Activated T-cell treated with anti-CD3 and anti-CD28 coated beads, Interleukin-2, amount 50 U/mL, for 48 hours (primary cell): ENCODE measurements around the gene SH3BP4.

Experiments
- DNase-seq, 2 experiments: peaks; one replicate each; pipeline ENCODE4 v3.0.0-alpha.2; 2020

Gene SH3BP4

DNA sequence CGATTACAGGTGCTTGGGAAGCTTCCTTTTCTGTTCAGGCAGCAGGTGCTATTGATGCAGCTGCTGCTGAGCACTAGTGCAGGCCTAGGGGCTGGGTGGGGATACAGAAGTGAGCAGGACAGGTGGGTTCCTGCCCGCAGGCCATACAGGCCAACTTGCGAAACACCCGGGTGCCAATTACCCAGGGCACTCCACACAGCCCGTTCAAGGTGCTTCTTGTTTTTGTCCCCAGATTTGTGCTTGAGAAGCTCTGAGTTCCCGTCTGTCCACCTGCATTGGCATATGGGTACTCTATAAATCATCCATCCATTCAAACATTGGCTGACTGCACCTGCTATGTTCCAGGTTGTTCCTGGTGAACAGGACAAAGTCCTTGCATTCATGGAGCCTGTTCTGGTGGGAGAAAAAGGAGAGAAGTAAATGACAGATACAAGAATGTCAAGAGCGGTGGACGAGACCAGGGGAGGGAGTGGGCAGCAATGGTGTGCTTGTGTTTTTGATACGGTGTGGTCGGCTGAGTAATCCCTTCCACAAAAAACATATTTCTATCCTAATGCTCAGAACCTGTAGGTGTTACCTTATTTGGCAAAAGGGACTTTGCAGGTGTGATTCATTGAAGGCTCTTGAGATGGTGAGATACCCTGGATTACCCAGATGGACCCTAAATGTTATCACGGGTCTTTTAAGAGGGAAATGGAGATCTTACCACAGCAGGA lies 31.4 kb downstream of the SH3BP4 start:
- DNase-seq, result no peak

DNA sequence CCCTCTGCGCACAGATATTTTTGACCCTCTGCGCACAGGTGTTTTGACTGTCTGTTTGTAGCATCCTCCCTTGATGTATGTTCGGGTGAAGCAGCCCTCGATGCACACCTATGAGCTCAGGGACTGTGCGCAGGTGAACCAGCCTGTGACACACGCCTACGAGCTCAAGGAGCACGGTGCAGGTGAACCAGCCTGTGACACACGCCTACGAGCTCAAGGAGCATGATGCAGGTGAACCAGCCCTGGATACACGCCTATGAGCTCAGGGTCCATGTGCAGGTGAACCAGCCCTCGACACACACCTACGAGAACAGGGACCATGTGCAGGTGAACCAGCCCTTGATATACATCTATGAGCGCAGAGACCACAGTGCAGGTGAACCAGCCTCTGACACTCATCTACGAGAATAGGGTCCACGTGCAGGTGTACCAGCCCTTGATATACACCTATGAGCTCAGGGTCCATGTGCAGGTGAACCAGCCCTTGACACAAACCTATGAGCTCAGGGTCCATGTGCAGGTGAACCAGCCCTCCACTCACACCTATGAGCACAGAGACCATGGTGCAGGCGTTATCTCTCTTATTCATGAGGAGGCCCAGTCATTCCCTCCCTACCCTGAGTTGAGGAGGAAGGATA lies 33.9 kb downstream of the SH3BP4 start:
- DNase-seq, result no peak

DNA sequence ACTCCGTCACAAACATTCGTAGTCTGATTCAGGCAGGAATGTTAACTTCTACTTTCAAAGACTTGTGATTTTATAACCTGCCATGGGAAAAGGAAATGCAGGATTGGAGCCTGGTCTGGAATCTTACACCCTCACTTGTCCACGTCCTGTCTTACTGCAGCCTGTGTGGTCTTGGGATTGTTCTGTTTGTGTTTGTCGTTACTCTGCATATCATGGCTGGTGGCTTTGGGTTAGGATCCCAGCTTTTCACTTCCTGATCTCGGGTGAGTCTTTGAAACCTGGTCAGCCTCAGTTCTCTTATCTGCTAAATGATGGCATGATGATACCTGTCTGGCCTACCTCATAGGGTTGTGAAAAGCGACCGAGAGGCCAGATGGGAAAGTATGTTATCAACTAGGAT lies 34.6 kb downstream of the SH3BP4 start:
- no peak for DNase-seq

DNA sequence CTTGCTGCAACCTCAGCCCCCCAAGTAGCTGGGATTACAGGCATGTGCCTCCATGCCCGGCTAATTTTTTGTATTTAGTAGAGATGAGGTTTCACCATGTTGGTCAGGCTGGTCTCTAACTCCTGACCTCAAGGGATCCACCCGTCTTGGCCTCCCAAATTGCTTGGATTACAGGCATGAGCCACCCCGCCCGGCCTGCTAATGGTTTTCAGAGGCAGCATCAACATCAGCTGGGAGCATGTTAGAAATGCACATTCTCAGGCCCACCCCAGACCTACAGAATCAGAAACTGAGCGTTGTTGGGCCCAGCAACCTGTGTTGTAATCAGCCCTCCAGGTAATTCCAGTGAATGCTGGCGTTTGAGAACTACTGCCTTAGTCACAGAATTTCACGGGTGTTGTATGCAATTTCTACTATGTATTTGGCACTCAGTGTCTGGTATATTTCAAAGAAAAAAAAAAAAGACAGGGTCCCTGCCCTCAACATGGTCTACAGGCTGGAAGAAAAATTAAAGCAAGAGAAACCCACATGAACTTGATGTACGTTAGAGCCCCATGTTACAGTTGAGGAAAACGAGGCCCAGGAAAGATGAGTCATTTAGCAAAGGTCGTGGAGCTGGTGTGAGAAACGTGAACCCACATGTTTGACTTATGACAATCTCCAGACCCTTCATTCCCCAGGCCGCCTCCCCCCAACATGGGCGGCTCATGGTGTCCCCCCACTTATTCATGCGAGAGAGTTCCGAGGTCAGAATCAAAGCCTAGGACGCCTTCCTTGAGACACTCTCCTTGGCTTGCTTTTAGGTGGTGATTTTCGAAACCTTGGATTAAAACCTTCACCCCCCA lies 35.3 kb downstream of the SH3BP4 start:
- no peak for DNase-seq

DNA sequence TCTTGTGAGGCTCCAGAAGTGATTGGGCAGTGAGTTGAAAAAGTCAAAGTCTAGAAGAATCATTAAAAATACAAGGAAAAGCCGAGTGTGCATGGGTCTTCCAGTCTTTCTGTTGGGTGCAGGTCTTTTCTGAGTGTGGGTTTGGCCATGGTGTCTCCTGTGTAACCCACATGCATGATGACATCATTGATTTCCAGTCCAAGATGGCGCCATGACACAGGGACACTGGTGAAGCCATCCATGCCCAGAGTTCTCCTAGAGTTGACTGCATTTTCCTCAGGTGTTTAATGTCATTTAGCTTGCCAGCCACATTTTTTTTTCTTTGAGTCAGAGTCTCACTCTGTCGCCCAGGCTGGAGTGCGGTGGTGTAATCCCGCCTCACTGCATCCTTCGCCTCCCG lies 35.9 kb downstream of the SH3BP4 start:
- no peak for DNase-seq

DNA sequence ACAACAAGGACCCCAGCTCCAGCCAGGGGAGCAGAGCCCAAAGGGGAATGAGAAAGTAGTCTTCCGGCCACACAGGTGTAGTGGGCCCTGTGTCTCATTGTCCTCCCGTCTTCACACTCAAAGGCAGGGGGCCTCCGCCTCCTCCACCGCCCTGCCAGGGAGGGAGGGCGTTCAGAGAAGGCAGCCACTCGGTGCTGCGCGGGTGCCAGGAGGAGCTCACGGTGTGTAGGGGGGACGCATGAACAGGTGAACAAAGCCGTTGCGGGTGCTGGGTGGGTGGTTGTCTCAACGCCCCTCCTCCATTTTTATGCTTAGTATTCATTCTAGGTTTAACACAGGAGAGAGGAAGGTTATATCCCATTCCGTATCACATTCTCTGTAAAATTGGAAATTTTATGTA lies 36.7 kb downstream of the SH3BP4 start:
- no peak for DNase-seq

DNA sequence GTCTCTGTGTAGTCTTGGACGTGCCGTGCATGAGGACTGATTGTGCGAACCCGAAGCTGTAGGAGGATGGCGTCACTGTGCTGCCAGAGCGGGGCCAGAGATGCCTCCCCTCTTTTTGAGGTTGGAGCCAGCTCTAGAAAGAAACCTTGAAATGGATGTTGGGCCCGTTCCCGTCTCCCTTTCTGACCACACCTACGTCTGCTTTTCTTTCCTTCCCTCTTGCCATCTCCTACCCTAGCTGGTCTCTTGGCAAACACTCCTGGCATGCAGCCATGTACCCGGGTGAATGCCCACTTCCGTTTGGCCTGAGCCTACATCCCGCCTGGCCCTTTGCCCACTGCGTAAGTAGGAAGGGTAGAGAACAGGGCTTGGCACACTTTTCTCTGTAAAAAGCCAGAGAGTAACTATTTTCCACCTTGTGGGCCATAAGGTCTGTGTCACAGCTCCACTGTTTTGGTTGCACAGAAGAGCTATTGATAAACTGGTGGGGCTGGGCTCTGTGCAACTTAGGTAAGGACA lies 37.4 kb downstream of the SH3BP4 start:
- no peak for DNase-seq

DNA sequence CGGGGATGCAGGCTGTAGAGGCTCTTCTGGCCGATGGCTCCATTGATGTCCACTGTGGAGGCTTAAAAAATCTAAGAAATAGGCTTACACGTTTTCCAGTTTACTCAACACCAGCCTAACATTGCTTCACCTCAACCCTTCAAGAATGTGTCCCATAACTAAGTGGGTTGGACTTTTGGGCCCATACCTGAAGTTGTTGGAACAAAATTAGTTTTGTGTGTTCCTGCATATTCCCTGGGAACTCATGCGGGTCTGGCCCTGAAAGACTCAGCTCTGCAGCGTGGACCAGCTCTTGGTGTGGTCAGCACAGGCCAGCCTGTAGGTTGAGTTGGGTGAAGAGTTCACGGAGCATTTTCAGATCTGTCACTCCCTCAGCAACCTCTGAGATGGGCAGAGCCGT lies 38.5 kb downstream of the SH3BP4 start:
- DNase-seq, result no peak

DNA sequence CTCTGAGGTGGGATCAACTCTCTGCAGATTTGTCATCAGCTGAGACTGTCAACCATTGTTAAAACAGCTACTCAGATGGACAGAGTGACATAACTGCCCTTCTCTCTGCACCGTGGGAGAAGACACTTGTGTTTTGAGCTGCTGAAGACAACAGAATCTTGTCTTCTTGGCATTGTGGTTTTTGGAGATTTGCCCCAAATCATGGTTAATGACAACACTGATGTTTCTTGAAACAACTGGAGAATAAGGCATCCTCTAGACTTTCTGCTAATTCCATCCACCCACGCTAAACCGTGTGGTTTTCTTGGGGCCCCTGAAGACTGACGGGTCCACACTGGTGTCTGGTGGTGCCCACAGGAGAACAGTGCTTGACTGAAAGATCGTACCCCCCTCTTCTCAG lies 39.5 kb downstream of the SH3BP4 start:
- DNase-seq, result no peak

DNA sequence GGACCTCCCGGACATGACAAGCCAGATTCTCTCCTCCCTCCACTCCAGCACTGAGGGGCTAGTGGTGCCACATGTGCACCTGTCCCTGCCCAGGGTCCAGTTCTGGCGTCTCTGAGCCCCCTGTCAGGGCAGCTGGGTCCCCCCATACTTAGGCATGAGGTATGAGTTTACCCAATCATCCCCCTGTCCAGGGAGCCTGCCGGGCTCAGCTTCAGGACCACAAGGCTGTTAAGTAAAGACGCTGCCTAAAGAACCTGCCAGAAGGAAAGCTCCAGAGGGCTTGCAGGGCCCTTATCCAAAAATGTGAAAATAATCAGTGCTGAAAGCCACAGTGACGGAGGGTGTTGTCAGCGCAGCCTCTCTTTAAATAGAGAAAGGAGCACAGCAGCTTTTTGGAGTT lies 40.0 kb downstream of the SH3BP4 start:
- DNase-seq, result no peak

DNA sequence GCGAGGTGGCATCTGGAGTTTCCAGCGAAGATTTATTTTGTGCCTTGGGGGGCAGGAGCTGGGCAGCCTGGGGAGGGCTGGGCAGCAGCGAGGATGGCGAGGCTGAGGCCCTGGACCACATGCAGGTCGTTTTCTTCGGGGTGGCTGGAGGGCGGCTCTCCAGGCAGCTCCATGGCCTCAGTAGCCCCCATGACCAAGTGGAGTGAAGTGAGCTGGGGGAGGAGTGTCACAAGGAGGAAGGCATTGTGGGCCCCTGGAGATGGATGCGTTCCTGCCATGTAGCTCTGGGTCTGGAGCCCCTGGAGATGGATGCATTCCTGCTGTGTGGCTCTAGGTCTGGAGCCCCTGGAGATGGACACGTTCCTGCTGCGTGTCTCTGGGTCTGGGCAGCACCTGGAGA lies 40.4 kb downstream of the SH3BP4 start:
- no peak for DNase-seq

DNA sequence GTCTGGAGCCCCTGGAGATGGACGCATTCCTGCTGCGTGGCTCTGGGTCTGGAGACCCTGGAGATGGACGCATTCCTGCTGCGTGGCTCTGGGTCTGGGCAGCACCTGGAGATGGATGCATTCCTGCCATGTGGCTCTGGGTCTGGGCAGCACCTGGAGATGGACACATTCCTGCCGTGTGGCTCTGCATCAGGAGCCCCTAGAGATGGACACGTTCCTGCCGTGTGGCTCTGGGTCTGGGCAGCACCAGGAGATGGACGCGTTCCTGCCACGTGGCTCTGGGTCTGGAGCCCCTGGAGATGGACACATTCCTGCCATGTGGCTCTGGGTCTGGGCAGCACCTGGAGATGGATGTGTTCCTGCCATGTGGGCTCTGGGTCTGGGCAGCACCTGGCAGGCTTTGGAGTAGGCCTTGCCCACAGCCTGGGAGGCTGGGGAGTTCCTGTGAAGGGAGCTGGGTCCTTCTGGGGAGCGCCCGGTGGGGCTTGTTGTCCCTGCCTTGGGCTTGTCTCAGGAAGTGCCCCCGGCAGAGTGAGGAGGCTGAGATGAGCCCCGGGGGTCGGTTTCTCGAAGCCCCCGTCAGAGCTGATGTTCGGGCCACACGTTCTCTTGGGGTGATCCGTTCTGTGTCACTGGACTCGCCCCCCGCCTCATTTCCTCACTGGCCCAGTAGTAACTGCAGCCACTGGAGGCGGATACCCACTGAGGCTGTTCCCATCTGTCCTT lies 41.0 kb downstream of the SH3BP4 start:
- DNase-seq, result no peak

DNA sequence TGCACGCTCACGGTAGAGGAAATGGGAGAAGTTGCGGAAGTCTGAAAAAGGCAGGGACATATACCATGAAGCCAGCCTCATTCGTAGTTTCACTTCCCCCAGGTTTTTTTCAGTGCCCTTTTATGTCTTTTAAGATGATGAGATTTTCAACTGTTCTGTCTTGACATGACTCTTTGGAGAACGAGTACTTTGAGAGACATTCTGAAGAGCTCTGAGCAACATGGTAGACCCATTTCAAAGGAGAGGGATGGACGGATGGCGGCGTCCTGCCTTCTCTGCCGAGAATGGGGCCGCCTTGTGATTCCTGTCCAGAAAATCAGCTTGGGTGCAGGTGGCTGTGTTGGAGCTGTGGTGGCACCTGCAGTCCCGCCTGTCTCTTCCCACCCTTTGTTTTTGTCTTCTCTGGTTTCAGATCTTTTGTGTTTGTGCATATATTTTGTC lies 41.7 kb downstream of the SH3BP4 start:
- no peak for DNase-seq

DNA sequence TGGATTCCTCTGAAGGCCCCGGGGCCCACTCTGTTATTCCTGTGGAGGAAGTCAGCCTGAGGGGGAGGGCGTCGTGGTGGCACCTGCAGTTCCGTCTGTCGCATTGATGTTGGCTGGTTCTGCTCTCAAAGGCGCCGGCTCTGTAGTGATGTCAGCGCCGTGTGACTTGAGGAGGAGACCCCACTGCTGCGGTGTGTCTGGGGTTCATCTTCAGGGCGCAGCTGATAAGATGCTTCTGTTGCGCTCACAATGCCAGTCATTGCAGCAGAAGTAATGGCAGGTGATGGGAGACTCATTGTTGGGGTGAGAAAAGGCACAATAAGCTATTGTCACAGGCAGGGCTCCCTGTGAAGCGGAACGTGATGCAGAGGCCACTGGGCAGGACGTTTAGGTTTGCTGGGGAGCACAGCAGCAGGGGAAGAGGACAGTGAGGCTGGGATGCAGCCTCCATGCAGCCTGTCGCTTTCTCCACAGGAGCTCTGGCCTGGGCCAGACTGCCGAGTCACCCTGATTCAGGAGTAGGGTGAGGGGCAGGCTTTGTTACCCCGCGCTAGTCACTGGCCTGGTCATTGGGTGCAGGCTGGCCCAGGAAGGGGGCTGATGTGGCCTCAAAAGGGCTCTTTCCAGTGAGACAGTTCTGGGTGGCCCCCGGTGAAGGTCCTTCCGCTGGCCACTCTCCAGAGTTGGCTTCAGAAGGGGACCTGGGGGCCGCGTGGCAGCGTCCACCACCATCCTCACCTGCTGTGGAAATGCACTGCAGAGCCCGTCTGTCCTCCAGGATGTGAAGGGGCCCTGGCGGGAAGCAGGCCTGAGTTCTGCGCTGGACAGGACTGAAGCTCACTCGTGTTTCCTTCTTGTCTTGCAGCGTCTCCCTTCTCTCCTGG lies 42.9 kb downstream of the SH3BP4 start:
- DNase-seq, result no peak

DNA sequence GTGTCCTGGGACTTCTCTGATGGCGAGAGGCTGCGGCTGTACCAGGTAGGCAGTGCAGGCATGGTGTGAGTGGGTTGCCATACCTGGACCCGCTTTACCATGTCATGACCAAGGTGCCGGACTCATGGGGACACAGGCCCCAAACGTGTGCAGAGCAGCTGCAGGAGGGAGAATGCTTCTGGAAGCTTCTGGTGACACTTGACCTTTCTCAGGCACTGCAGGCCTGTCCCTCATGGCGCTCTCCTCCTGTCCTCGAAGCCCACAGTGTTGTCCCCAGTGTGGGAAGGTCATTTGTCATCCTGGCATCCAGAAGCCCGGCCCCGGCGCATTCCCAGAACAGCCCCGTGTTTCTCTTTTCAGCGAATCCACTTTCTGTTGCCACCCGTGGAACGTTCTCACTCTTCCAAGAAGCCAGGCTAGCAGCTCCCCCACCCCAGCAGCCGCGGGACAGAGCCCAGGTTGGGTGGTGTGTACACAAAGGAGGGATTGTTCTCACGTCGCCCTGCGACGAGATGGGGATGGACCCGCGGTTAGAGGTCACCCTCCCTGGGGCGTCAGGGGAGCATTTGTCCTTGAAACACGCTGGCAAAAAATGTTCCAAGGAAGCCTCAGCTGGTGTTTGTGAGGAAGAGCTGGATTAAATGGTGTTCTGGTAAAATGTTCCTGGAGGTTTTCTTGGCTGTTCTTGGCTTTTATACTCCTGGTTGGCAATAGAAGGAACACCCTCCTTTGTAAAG lies 43.7 kb downstream of the SH3BP4 start:
- no peak for DNase-seq

DNA sequence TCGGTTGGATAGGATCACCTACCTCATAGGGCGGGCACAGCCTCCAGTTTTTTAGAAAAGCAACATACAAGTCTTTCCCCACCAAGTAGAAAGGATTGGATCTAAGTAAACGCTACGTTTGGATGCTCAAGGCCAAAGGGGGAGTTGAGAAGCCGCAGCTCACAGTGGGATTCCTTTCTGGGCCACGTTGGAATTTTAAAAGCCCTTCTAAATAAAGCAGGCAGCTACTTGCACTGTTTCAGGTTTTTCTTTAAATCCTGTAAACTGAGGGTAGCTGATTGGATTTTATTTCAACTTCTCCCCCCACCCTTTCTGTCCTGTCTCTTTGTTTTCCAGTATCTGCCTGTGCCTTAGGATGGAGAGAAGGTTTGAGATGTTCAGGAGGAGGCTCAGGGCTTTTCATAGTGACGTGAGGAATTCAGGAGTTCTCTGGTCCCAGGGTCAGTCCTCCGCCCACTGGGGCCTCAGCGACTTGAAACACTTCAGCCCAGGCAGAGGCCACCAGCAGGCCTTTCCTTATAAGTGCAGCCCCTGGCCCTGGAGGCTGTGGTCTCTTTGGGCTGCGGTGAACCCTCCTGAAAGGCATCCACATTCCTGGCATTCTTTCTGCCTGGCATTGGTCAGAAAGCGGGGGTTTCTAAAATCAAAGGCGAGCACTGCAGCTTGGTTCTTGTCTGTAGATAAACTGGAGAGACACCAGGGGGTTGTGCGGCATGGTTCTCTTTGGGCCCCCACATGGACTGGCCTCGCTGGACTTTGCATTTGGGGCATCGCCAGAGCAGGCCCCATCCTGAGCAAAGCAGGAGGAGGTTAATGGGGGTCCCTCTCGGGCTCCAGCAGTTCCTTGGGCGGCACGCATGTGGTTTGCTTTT lies 44.5 kb downstream of the SH3BP4 start:
- no peak for DNase-seq

DNA sequence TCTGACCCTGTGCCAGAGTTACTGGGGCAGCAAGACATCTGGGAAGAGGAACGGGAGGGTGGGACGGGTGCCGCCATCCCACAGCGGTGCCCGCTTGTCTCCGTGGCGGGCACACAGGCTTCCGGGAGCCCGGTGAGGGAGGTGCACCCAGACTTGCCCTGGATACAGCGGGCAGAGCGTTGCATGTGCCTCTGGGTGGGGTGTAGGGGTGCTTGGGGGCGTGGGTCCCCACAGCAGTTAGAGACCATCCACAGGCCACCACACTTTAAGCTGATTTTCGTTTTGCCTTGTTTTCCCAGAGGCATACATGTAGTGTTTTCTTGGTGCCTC lies 45.1 kb downstream of the SH3BP4 start:
- DNase-seq, result no peak

DNA sequence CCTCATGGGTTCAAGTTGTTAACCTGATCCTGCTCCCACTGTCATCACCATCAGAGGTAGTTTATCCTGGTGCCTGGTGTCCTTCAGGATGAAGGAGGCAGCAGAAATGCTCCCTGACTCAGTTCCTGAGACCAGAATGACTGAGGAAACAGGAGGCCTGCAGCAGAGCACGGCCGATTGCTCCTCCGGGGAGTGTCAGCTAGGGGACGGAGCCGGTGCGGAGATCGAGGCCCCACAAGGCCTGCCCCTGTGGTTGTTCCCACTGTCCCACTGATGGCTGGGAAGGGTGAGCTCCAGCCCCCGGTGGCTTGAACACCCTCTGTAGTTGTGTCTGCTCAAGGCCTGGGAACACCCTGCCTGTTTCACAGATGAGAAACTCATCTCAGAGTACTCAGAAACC lies 45.6 kb downstream of the SH3BP4 start:
- DNase-seq, result no peak

DNA sequence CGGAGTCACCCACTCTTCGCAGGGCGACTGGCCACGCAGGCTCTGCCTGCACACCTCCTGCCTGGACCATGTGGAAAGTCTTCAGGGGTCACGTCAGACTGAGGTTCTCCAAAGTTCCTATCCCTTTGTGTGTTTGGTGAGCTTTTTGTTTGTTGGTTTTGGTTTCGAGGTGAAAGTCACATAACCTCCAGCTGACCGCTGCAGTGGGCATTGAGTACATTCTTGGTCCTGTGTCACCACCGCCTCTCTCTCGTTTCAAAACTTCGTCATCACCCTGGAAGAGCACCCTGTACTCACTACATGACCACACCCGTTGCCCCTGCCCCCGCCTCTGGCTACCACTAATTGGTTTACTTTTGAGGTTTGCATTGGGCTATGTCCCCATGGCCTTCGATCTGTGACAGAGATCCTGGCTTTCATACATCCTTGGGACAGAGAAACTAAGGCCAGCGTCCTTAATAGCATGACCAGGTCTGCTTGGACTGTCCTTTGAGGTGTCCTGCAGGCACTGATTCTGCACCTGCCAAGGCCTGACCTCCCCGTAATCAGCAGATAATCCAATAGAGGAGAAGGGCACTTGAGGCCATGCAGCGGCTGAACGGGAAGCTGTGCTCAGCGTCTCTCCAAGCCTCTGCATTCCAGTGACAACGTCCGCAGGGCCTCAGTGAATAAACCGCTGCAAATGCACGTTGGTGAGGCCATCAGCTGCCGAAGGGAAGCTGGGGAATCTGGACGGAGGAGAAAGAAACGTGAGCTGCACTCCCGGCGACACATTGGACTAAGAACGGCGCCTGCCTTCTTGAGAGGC lies 46.8 kb downstream of the SH3BP4 start:
- DNase-seq, result no peak
